T-helper 2 cell (primary cell): ENCODE results near the gene INF2.

Experiments used
- DNase-seq, 5 experiments: peaks; one replicate each; pipeline versions ENCODE4 v3.0.0 to v3.0.0-alpha.2; 2012 to 2022

Gene INF2

GRCh38 chr14:104676694-104677511 is 12.5 kb upstream of the INF2 start:
- DNase-seq, result peak in 3 of 5 experiments; percentile 9 to 43 (median 29)

- peak in 4 of 5 experiments; percentile 42 to 74 (median 59) for DNase-seq
Observed at GRCh38 chr14:104677512-104678332, 11.7 kb upstream of the INF2 start.

GRCh38 chr14:104678346-104678745 is 11.1 kb upstream of the INF2 start:
- peak in 1 of 5 experiments; percentile 3 for DNase-seq

- DNase-seq, result peak in 1 of 5 experiments; percentile 2
Observed at GRCh38 chr14:104678901-104679705, 10.3 kb upstream of the INF2 start.

- DNase-seq, result peak in 1 of 5 experiments; percentile 3
Observed at GRCh38 chr14:104680056-104680805, 9.2 kb upstream of the INF2 start.

GRCh38 chr14:104680806-104681688 is 8.4 kb upstream of the INF2 start:
- DNase-seq, result no peak

GRCh38 chr14:104681689-104682074 is 7.7 kb upstream of the INF2 start:
- no peak for DNase-seq

GRCh38 chr14:104682107-104682593 is 7.3 kb upstream of the INF2 start:
- DNase-seq, result no peak

- DNase-seq, result peak in 1 of 5 experiments; percentile 2
Observed at GRCh38 chr14:104683653-104684448, 5.6 kb upstream of the INF2 start.

- no peak for DNase-seq
Observed at GRCh38 chr14:104684449-104684821, 5.0 kb upstream of the INF2 start.

- peak in 1 of 5 experiments; percentile 1 for DNase-seq
Observed at GRCh38 chr14:104685216-104685997, 4.0 kb upstream of the INF2 start.

GRCh38 chr14:104685998-104686610 is 3.3 kb upstream of the INF2 start:
- DNase-seq, result no peak

- peak in 1 of 5 experiments; percentile 58 for DNase-seq
Observed at GRCh38 chr14:104686624-104687517, 2.5 kb upstream of the INF2 start.

GRCh38 chr14:104687601-104688504 is 1.6 kb upstream of the INF2 start:
- no peak for DNase-seq

- no peak for DNase-seq
Observed at GRCh38 chr14:104688505-104689108, 811 bp upstream of the INF2 start.
